ENCODE results near the gene MTA1. TPM values are rescaled to one million over a fixed set of nuclear protein-coding genes. Genes with fewer than 3 reads are reported as not detected.

The MTA1 gene
- total and polyA plus RNA-seq, 2 of the 8 experiments (the other 6 are each of a cell fraction or from before 2014, with no cell fraction given): 73.9 to 221 TPM

DNA sequence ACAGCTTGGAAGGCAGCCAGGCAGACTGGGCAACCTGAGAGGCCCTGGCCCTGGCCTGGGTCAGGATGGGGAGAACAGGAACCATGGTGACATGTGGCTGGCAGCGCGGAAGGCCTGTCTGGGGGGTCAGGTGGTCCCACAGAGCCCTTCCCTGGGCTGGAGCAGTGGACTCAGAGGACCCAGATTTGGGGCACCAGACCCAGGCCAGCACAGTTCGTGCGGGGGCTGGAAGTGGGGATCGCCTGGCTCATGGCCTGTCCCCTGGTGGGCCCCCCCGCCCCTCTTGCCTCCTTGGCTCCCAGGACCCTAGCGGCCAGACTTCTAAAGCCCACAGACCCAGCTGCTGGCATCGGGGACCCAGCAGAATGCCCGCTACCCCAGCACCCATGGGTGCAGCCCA lies 21.4 kb downstream of the MTA1 start:
- no peak overlapping the region for H2BK5ac ChIP-seq (ENCODE audit: low read depth, low read length)
- no peaks in the 10 kb centered on the region for H3K23me2 ChIP-seq (ENCODE audit: low read depth, low read length)
- H2AK5ac ChIP-seq (ENCODE audit: low read depth, low read length): no peak overlapping the region
- H3K56ac ChIP-seq (replicated peaks; ENCODE audit: insufficient read length, low read depth, low read length): no peak overlapping the region
- peak overlapping the region; percentile 51; the same call in 1 of the 2 replicates for H4K8ac ChIP-seq (ENCODE audit: extremely low read depth, insufficient read depth, low read length)
- H2AFZ ChIP-seq (ENCODE audit: low read length): no peak overlapping the region
- no peak overlapping the region for H3K4me2 ChIP-seq (ENCODE audit: insufficient read depth in 1 of 2, low read depth in 2 of 2, low read length in 2 of 2)
- H3K79me2 ChIP-seq (ENCODE audit: control insufficient read depth in 1 of 2, insufficient read depth in 2 of 2, low read length in 2 of 2): peaks cover 5 to 33% of the 10 kb centered on the region in 2 experiments; a peak in 3 of 4 replicates
- no peak overlapping the region for H4K5ac ChIP-seq (ENCODE audit: insufficient read length, low read depth, low read length)
- no peak overlapping the region for H3K4ac ChIP-seq (replicated peaks; ENCODE audit: insufficient read length, low read depth, low read length)
- H3K36me3 ChIP-seq (ENCODE audit: control insufficient read depth in 2 of 4, insufficient read depth in 4 of 4, low read length in 3 of 4): peaks cover 0 to 12% (median 2%) of the 10 kb centered on the region in 4 experiments; a peak in 4 of 8 replicates
- peaks cover 37 to 47% of the 10 kb centered on the region in 2 experiments for H4K20me1 ChIP-seq (replicated peaks in 1 of 2; ENCODE audit: control insufficient read depth in 1 of 2, insufficient read depth in 2 of 2, low read length in 2 of 2)
- no peaks in the 10 kb centered on the region for H3K9me3 ChIP-seq (ENCODE audit: insufficient read depth in 2 of 2, low read depth in 1 of 2, low read length in 1 of 2)
- ChIA-PET CTCF (ENCODE audit: partially characterized antibody) (interaction anchor here (0.8 to 1.1 kb wide), 3 partner anchors 31 to 67 kb away, joined by 3 to 6 read pairs (median 4); no protein-coding TSS in a partner anchor), POLR2A (ENCODE audit: partially characterized antibody) (interaction anchor here (1.2 to 2.6 kb wide), 3 partner anchors 10 to 30 kb away, joined by 3 to 10 read pairs (median 3); no protein-coding TSS in a partner anchor)
- FAIRE-seq (no peak), DNase-seq (ENCODE audit: low read depth in 1 of 2, low spot score in 2 of 2) (no peak)
- 94% methylated on average over 7 of the region's 9 CpGs; no CpG with 5 or more reads in 1 of the 2 experiments for WGBS, 2 experiments (ENCODE audit: extremely low coverage in 1 of 2, insufficient coverage in 1 of 2, insufficient read length in 1 of 2, insufficient replicate concordance in 2 of 2, low coverage in 1 of 2, low lambda C conversion rate in 2 of 2, missing lambda C conversion rate in 1 of 2)
- no peak overlapping the region for H3K9ac ChIP-seq (replicated peaks in 1 of 4; ENCODE audit: extremely low read depth in 1 of 4, low read depth in 3 of 4, low read length in 3 of 4)
- H3K4me1 ChIP-seq (replicated peaks in 1 of 4; ENCODE audit: control insufficient read depth in 3 of 4, insufficient read depth in 4 of 4, low read length in 3 of 4): peaks cover 0 to 3% (median 0%) of the 10 kb centered on the region in 4 experiments; a peak in 2 of 7 replicates
- H2BK120ac ChIP-seq (replicated peaks; ENCODE audit: low read depth, low read length): no peak overlapping the region
- no peak overlapping the region for H3K23ac ChIP-seq (ENCODE audit: insufficient read length)
- H2BK12ac ChIP-seq (ENCODE audit: low read depth, low read length): no peak overlapping the region
- no peak overlapping the region for H3K18ac ChIP-seq (ENCODE audit: extremely low read depth, low read length)
- H3K4me3 ChIP-seq (ENCODE audit: extremely low read depth in 1 of 4, insufficient read depth in 2 of 4, low read depth in 3 of 4, low read length in 4 of 4): no peak overlapping the region
- no peak overlapping the region for H4K91ac ChIP-seq (replicated peaks; ENCODE audit: insufficient read length, low read length)
- peaks cover 33% of the 10 kb centered on the region for H3K79me1 ChIP-seq (ENCODE audit: low read depth, low read length)
- H3K27ac ChIP-seq (ENCODE audit: low read depth, low read length): no peak overlapping the region
- no peak overlapping the region for H3K14ac ChIP-seq (ENCODE audit: insufficient read length)
- no peak overlapping the region for H2BK15ac ChIP-seq (ENCODE audit: low read length)
- H3K27me3 ChIP-seq (replicated peaks in 1 of 4; ENCODE audit: control insufficient read depth in 3 of 4, extremely low read depth in 1 of 4, insufficient read depth in 3 of 4, low read length in 3 of 4): no peaks in the 10 kb centered on the region
- no peak overlapping the region for H2BK20ac ChIP-seq (ENCODE audit: low read length)
- TF ChIP-seq POLR2AphosphoS5 (IDR thresholded peaks at IDR 0.05; ENCODE audit: low read depth, low read length): no peak
- no peak for TF ChIP-seq CBX5 (IDR thresholded peaks at IDR 0.05; ENCODE audit: low read depth, low read length)
- no peak for TF ChIP-seq CHD1 (IDR thresholded peaks at IDR 0.05; ENCODE audit: low read depth, low read length)
- TF ChIP-seq GABPA (IDR thresholded peaks at IDR 0.05; ENCODE audit: borderline replicate concordance, insufficient read depth, low read length): no peak
- no peak for TF ChIP-seq RNF2 (IDR thresholded peaks at IDR 0.05; ENCODE audit: borderline replicate concordance, low read depth, low read length, missing control alignments, poor library complexity, severe bottlenecking)
- no peak for TF ChIP-seq SAP30 (IDR thresholded peaks at IDR 0.05; ENCODE audit: insufficient read depth, insufficient replicate concordance, low read length)
- no peak for TF ChIP-seq JUND (IDR thresholded peaks at IDR 0.05; ENCODE audit: low read length)
- no peak for TF ChIP-seq SIX5 (IDR thresholded peaks at IDR 0.05; ENCODE audit: low read depth, low read length)
- TF ChIP-seq HDAC2 (IDR thresholded peaks at IDR 0.05; ENCODE audit: borderline replicate concordance in 1 of 2, low read depth in 2 of 2, low read length in 2 of 2): no peak
- TF ChIP-seq, protein P1, sequence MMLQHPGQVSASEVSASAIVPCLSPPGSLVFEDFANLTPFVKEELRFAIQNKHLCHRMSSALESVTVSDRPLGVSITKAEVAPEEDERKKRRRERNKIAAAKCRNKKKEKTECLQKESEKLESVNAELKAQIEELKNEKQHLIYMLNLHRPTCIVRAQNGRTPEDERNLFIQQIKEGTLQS (IDR thresholded peaks at IDR 0.05; ENCODE audit: insufficient read depth, low read depth, low read length): no peak
- no peak for TF ChIP-seq JUN (IDR thresholded peaks at IDR 0.05; ENCODE audit: low read depth, low read length)
- no peak for TF ChIP-seq PHF8 (conservative IDR thresholded peaks at IDR 0.05; ENCODE audit: low read depth, low read length)
- TF ChIP-seq CHD2 (IDR thresholded peaks at IDR 0.05; ENCODE audit: low read length): no peak

All from H1 (cell line).